Measurements from ENCODE around the gene GSAP.

The GSAP gene

DNA sequence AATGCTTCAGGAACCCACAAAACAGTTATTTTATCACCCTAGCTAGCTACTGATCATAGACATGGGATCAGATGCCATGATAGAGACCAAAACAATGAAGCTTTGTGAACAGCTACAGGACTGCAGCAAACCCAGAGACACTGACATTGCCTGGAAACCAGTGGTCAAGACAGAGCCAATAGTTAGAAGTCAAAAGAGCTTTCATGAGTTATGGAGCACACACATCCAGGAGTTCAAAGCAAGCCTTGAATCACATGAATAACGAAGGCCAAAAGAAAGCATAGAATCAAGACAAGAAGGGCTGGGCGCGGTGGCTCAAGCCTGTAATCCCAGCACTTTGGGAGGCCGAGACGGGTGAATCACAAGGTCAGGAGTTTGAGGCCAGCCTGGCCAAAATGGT is 34.5 kb upstream of the GSAP start:
- DNase-seq (ENCODE audit: low read depth), result no peak
- H3K4me3 ChIP-seq (ENCODE audit: low read depth, low read length), result no peak overlapping the region
- TF ChIP-seq CTCF (IDR thresholded peaks at IDR 0.05; ENCODE audit: insufficient read depth, low read depth, low read length, missing control alignments), result no peak

- DNase-seq (ENCODE audit: low read depth), result no peak
- TF ChIP-seq CTCF (IDR thresholded peaks at IDR 0.05; ENCODE audit: insufficient read depth, low read depth, low read length, missing control alignments), result no peak
Measured at GRCh38 chr7:77450054-77450453, 33.9 kb upstream of the GSAP start.

GRCh38 chr7:77447616-77448015 is 31.5 kb upstream of the GSAP start:
- DNase-seq (ENCODE audit: low read depth), result no peak
- TF ChIP-seq CTCF (IDR thresholded peaks at IDR 0.05; ENCODE audit: insufficient read depth, low read depth, low read length, missing control alignments), result no peak
- no peak overlapping the region for H3K4me3 ChIP-seq (ENCODE audit: low read depth, low read length)

More at GRCh38 chr7:77450054-77450453, 33.9 kb upstream of the GSAP start:
- no peak overlapping the region for H3K4me3 ChIP-seq (ENCODE audit: low read depth, low read length)

DNA sequence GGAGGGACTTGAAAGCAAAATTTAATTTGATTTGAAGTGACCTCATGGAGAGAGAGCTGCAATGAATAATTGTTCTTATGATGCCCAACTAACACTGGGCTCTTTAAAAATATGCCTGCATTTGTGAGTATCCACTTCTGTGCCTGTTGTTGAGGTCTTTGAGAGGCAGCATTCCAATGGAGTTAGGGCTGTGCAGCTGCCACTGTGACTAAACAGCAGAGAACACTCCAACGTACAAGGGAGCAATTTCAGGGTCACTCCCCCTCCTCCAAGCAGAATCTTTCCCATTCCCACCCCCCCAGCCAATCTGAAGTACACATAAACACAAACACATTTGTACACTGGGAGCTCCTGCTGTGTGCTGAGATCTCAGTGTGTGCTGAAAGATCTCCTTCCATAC is 28.0 kb upstream of the GSAP start:
- no peak overlapping the region for H3K4me3 ChIP-seq (ENCODE audit: low read depth, low read length)
- no peak for DNase-seq (ENCODE audit: low read depth)
- TF ChIP-seq CTCF (IDR thresholded peaks at IDR 0.05; ENCODE audit: insufficient read depth, low read depth, low read length, missing control alignments), result no peak

DNA sequence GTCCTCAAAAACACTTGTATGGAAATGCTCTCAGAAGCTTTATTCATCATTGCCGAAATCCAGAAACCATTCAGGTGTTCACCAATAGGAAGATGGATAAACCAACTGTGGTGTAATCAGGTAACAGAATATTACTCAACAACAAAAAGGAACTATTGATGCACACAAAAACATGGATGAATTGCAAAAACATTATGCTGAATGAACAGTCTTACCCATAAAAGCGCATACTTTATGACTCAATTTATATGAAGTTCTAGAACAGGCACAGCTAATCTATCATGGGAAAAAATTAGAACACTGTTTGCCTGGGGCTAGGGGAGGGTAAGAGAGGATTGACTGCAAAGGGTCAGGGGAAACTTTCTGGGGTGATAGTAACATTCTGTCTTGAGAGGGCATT is 26.9 kb upstream of the GSAP start:
- no peak overlapping the region for H3K4me3 ChIP-seq (ENCODE audit: low read depth, low read length)
- TF ChIP-seq CTCF (IDR thresholded peaks at IDR 0.05; ENCODE audit: insufficient read depth, low read depth, low read length, missing control alignments), result no peak
- DNase-seq (ENCODE audit: low read depth), result no peak

- TF ChIP-seq CTCF (IDR thresholded peaks at IDR 0.05; ENCODE audit: insufficient read depth, low read depth, low read length, missing control alignments), result no peak
- no peak overlapping the region for H3K4me3 ChIP-seq (ENCODE audit: low read depth, low read length)
- no peak for DNase-seq (ENCODE audit: low read depth)
Measured at GRCh38 chr7:77442636-77443035, 26.5 kb upstream of the GSAP start.

GRCh38 chr7:77441046-77441445 is 24.9 kb upstream of the GSAP start:
- no peak for DNase-seq (ENCODE audit: low read depth)
- TF ChIP-seq CTCF (IDR thresholded peaks at IDR 0.05; ENCODE audit: insufficient read depth, low read depth, low read length, missing control alignments), result no peak
- H3K4me3 ChIP-seq (ENCODE audit: low read depth, low read length), result no peak overlapping the region
